CD14-positive monocyte (primary cell): ENCODE measurements around the gene DLG1. TPM values are rescaled to one million over a fixed set of nuclear protein-coding genes. Genes with fewer than 3 reads are reported as not detected.
A peak's percentile ranks its signal among the peaks of the same experiment; 100 is the strongest.

ENCODE experiments used
- DNase-seq, 3 donors: peaks; one replicate each; pipeline ENCODE4 v3.0.0-alpha.2; 2011 to 2022
- H2AFZ ChIP-seq: 2 replicates; pipeline ENCODE4 v1.6.0; 2012; ENCODE audit warnings: mild to moderate bottlenecking, low read depth, low read length, inconsistent platforms; ENCODE audit not compliant: insufficient read depth, poor library complexity, severe bottlenecking
- H3K27ac ChIP-seq, 2 donors: 1 replicate in 1 of 2; 2 replicates in 1 of 2; pipeline ENCODE4 v1.5.1; 2012 to 2013; ENCODE audit warnings: low read length in 2 of 2, control low read depth in 1 of 2, inconsistent platforms in 1 of 2, low read depth in 1 of 2, mild to moderate bottlenecking in 1 of 2
- H3K27me3 ChIP-seq, 2 donors: one replicate each; pipeline versions ENCODE4 v1.6.0 to v1.6.1; 2011 to 2013; ENCODE audit warnings: low read length in 2 of 2; ENCODE audit not compliant: control insufficient read depth in 2 of 2, insufficient read depth in 2 of 2
- H3K36me3 ChIP-seq, 2 donors: replicated peaks in 1 of 2; 1 replicate in 1 of 2; 2 replicates in 1 of 2; pipeline versions ENCODE4 v1.5.1 to v1.6.1; 2012 to 2013; ENCODE audit warnings: low read length in 2 of 2, control low read depth in 1 of 2, inconsistent platforms in 1 of 2, mild to moderate bottlenecking in 1 of 2; ENCODE audit not compliant: insufficient read depth in 2 of 2, control insufficient read depth in 1 of 2
- H3K4me1 ChIP-seq, 2 donors: 1 replicate in 1 of 2; 2 replicates in 1 of 2; pipeline versions ENCODE4 v1.5.1 to v1.6.1; 2012 to 2013; ENCODE audit warnings: low read length in 2 of 2, control low read depth in 1 of 2, inconsistent platforms in 1 of 2, mild to moderate bottlenecking in 1 of 2, moderate library complexity in 1 of 2; ENCODE audit not compliant: insufficient read depth in 2 of 2, control insufficient read depth in 1 of 2
- H3K4me2 ChIP-seq: replicated peaks from 2 replicates; pipeline ENCODE3; 2012; ENCODE audit warnings: low read length, moderate library complexity, mild to moderate bottlenecking; ENCODE audit not compliant: poor library complexity, severe bottlenecking; ENCODE audit errors: extremely low read depth
- H3K4me3 ChIP-seq, 3 experiments: fragments of 200-600 bp in 1 of 3; sonication (generic) in 1 of 3; replicated peaks in 1 of 3; 1 replicate in 2 of 3; 2 replicates in 1 of 3; pipeline ENCODE4 v1.5.1; 2011 to 2013; ENCODE audit warnings: low read length in 3 of 3, mild to moderate bottlenecking in 3 of 3, control low read depth in 2 of 3, low read depth in 2 of 3, inconsistent platforms in 1 of 3, moderate library complexity in 1 of 3
- H3K79me2 ChIP-seq: 2 replicates; pipeline ENCODE4 v1.6.0; 2012; ENCODE audit warnings: mild to moderate bottlenecking, control low read depth, inconsistent platforms, low read length, moderate library complexity; ENCODE audit not compliant: insufficient read depth
- H3K9ac ChIP-seq: 2 replicates; pipeline ENCODE4 v1.6.0; 2017; ENCODE audit warnings: low read length, mild to moderate bottlenecking; ENCODE audit not compliant: insufficient read depth, poor library complexity, severe bottlenecking
- H3K9me3 ChIP-seq, 2 donors: replicated peaks in 1 of 2; 1 replicate in 1 of 2; 2 replicates in 1 of 2; pipeline versions ENCODE4 v1.5.1 to v1.6.1; 2012 to 2013; ENCODE audit warnings: low read length in 2 of 2, control low read depth in 1 of 2; ENCODE audit not compliant: control insufficient read depth in 1 of 2, insufficient read depth in 1 of 2
- H4K20me1 ChIP-seq: 2 replicates; pipeline ENCODE4 v1.6.0; 2012; ENCODE audit warnings: mild to moderate bottlenecking, low read length, control low read depth, moderate library complexity; ENCODE audit not compliant: insufficient read depth
- H3K27ac Mint-ChIP-seq, 7 donors: one replicate each; pipeline ENCODE4 v1.8.0; 2020; ENCODE audit warnings: mild to moderate bottlenecking in 7 of 7, mixed read lengths in 7 of 7, moderate library complexity in 6 of 7, inconsistent platforms in 2 of 7
- H3K27me3 Mint-ChIP-seq, 3 donors: one replicate each; pipeline ENCODE4 v1.8.0; 2021 to 2022; ENCODE audit warnings: low read depth in 3 of 3, mild to moderate bottlenecking in 3 of 3, mixed read lengths in 3 of 3, moderate library complexity in 3 of 3, inconsistent platforms in 1 of 3
- H3K36me3 Mint-ChIP-seq, 2 donors: one replicate each; pipeline ENCODE4 v1.8.0; 2020; ENCODE audit warnings: mixed read lengths in 2 of 2, inconsistent platforms in 1 of 2, mild to moderate bottlenecking in 1 of 2
- H3K4me1 Mint-ChIP-seq: one replicate; pipeline ENCODE4 v1.8.0; 2020; ENCODE audit warnings: mild to moderate bottlenecking, mixed read lengths
- H3K4me3 Mint-ChIP-seq, 2 donors: one replicate each; pipeline ENCODE4 v1.8.0; 2020; ENCODE audit warnings: mild to moderate bottlenecking in 2 of 2, mixed read lengths in 2 of 2, moderate library complexity in 1 of 2
- H3K9me3 Mint-ChIP-seq, 7 donors: one replicate each; pipeline ENCODE4 v1.8.0; 2020 to 2022; ENCODE audit warnings: mixed read lengths in 7 of 7, mild to moderate bottlenecking in 6 of 7, moderate library complexity in 6 of 7, inconsistent platforms in 2 of 7
- CTCF ChIP-seq: fragments of 200-600 bp; IDR thresholded peaks from one replicate; pipeline ENCODE4 v1.8.0; 2022; ENCODE audit warnings: antibody characterized with exemption, mild to moderate bottlenecking
- WGBS: methylation state at CpG from one replicate; pipeline ENCODE4 v1.1.5; 2013; ENCODE audit warnings: missing lambda C conversion rate; ENCODE audit not compliant: insufficient coverage; 5-methylcytosine and 5-hydroxymethylcytosine counted together
- intact Hi-C, 2 donors: fragments of 100-400 bp; cut with micrococcal nuclease; formaldehyde crosslinking; loops; one replicate each; pipeline versions ENCODE4 v1.15.0 to v1.15.1; 2023
- polyA plus RNA-seq, 3 donors: library from polyadenylated mRNA; depleted of rRNA in 1 of 3; unstranded in 2 of 3; stranded (reverse) in 1 of 3; fragments of 300-500 nt in 2 of 3; fragments of >200 nt in 1 of 3; fragmentation: Illumina TruSeq in 2 of 3; gene quantifications; 1 replicate in 2 of 3; 2 replicates in 1 of 3; pipeline ENCODE4 v1.2.3, GENCODE V29; 2012 to 2021

The DLG1 gene
- polyA plus RNA-seq, 3 donors = 6.5 to 21.9 (median 10.2) TPM

GRCh38 chr3:197309528-197310361 lies 11.3 kb upstream of the DLG1 start:
- DNase-seq = peak in 1 of 3 donors; percentile 32
- 100% methylated on average over 1 of the region's 5 CpGs for WGBS
- Histone ChIP-seq H2AFZ (no peak overlapping the region), H3K79me2 (no peaks in the 10 kb centered on the region), H4K20me1 (no peaks in the 10 kb centered on the region), H3K27me3 (peaks cover 0 to 3% of the 10 kb centered on the region in 2 donors), H3K9me3 (no peaks in the 10 kb centered on the region), H3K27ac (no peak overlapping the region), H3K4me3 (no peak overlapping the region), H3K9ac (no peak overlapping the region), H3K4me1 (no peaks in the 10 kb centered on the region), H3K4me2 (no peak overlapping the region), H3K36me3 (no peaks in the 10 kb centered on the region)
- Mint-ChIP-seq H3K36me3 (no peaks in the 10 kb centered on the region), H3K4me1 (peaks cover 1% of the 10 kb centered on the region), H3K9me3 (peaks cover 0 to 6% (median 0%) of the 10 kb centered on the region in 7 donors), H3K27ac (no peak overlapping the region), H3K27me3 (peaks cover 8 to 19% (median 11%) of the 10 kb centered on the region in 3 donors), H3K4me3 (no peak overlapping the region)
- no peak for TF ChIP-seq CTCF
- intact Hi-C loops = loop anchor here in 1 of 2 donors (5.0 kb wide), 1 partner anchor 153 kb away; no protein-coding TSS in a partner anchor

- H3K27me3 Mint-ChIP-seq = peaks cover 11 to 14% (median 11%) of the 10 kb centered on the region in 3 donors
- no peak for DNase-seq
- H2AFZ ChIP-seq = no peak overlapping the region
These were observed 10.2 kb upstream of the DLG1 start for GRCh38 chr3:197308591-197308990.

More at GRCh38 chr3:197308591-197308990, 10.2 kb upstream of the DLG1 start:
- Histone ChIP-seq H3K4me3 (no peak overlapping the region), H3K27ac (no peak overlapping the region), H3K4me2 (no peak overlapping the region), H3K27me3 (peaks cover 0 to 2% of the 10 kb centered on the region in 2 donors), H3K4me1 (no peaks in the 10 kb centered on the region), H3K36me3 (no peaks in the 10 kb centered on the region), H4K20me1 (no peaks in the 10 kb centered on the region), H3K9ac (no peak overlapping the region), H3K9me3 (no peaks in the 10 kb centered on the region), H3K79me2 (no peaks in the 10 kb centered on the region)
- TF ChIP-seq CTCF = no peak
- Mint-ChIP-seq H3K9me3 (peaks cover 0 to 6% (median 0%) of the 10 kb centered on the region in 7 donors), H3K27ac (no peak overlapping the region), H3K36me3 (no peaks in the 10 kb centered on the region), H3K4me1 (peaks cover 1% of the 10 kb centered on the region), H3K4me3 (no peak overlapping the region)
- intact Hi-C loops = loop anchor here in 1 of 2 donors (5.0 kb wide), 1 partner anchor 154 kb away; no protein-coding TSS in a partner anchor
- 100% methylated on average over 2 of the region's 3 CpGs for WGBS
